Measurements from ENCODE around the gene KPNB1. TPM values are rescaled to one million over a fixed set of nuclear protein-coding genes. Genes with fewer than 3 reads are reported as not detected.
A peak's percentile ranks its signal among the peaks of the same experiment; 100 is the strongest.

KPNB1 gene
- 687 and 692 TPM in 2 replicates for total RNA-seq

- Mint-ChIP-seq H3K27ac (peak within 1 kb of the TSS; percentile 100), H3K9me3 (no peaks in the 10 kb centered on the region), H3K4me1 (ENCODE audit: low read depth) (peaks cover 42% of the 10 kb centered on the region), H3K4me3 (ENCODE audit: low read depth) (peak within 1 kb of the TSS; percentile 96), H3K27me3 (ENCODE audit: low read depth) (no peaks in the 10 kb centered on the region), H3K36me3 (ENCODE audit: low read depth) (peaks cover 48% of the 10 kb centered on the region)
- peak; percentile 99 for DNase-seq (ENCODE audit: low spot score)
- intact Hi-C loops (cut with micrococcal nuclease), result loop anchor here (1.0 to 2.0 kb wide), 2 partner anchors 11 to 15 kb away; no protein-coding TSS in a partner anchor
Measured at GRCh38 chr17:47649153-47649971, at the start of gene KPNB1. KPNB1 (plus strand) TSS chr17:47649919; CDS start chr17:47650245, 326 bp downstream.

GRCh38 chr17:47603830-47604597 lies 45.7 kb upstream of the KPNB1 start:
- Mint-ChIP-seq H3K4me3 (ENCODE audit: low read depth) (no peak overlapping the region), H3K27ac (no peak overlapping the region), H3K36me3 (ENCODE audit: low read depth) (peaks cover 65% of the 10 kb centered on the region), H3K4me1 (ENCODE audit: low read depth) (peaks cover 4% of the 10 kb centered on the region), H3K9me3 (no peaks in the 10 kb centered on the region), H3K27me3 (ENCODE audit: low read depth) (no peaks in the 10 kb centered on the region)
- intact Hi-C loops (cut with micrococcal nuclease), result no loop called here
- DNase-seq (ENCODE audit: low spot score), result no peak

- no peak overlapping the region for H3K27ac Mint-ChIP-seq
Measured at GRCh38 chr17:47604598-47604927, 45.2 kb upstream of the KPNB1 start.

GRCh38 chr17:47605011-47605410 lies 44.7 kb upstream of the KPNB1 start:
- H3K4me3 Mint-ChIP-seq (ENCODE audit: low read depth), result no peak overlapping the region
- no peaks in the 10 kb centered on the region for H3K27me3 Mint-ChIP-seq (ENCODE audit: low read depth)
- H3K4me1 Mint-ChIP-seq (ENCODE audit: low read depth), result peaks cover 9% of the 10 kb centered on the region
- H3K9me3 Mint-ChIP-seq, result no peaks in the 10 kb centered on the region
- intact Hi-C loops (cut with micrococcal nuclease), result no loop called here
- DNase-seq (ENCODE audit: low spot score), result no peak
- H3K27ac Mint-ChIP-seq, result no peak overlapping the region
- peaks cover 70% of the 10 kb centered on the region for H3K36me3 Mint-ChIP-seq (ENCODE audit: low read depth)

More at GRCh38 chr17:47604598-47604927, 45.2 kb upstream of the KPNB1 start:
- DNase-seq (ENCODE audit: low spot score), result no peak
- intact Hi-C loops (cut with micrococcal nuclease), result no loop called here
- Mint-ChIP-seq H3K4me1 (ENCODE audit: low read depth) (peaks cover 6% of the 10 kb centered on the region), H3K27me3 (ENCODE audit: low read depth) (no peaks in the 10 kb centered on the region), H3K4me3 (ENCODE audit: low read depth) (no peak overlapping the region), H3K36me3 (ENCODE audit: low read depth) (peaks cover 67% of the 10 kb centered on the region), H3K9me3 (no peaks in the 10 kb centered on the region)

GRCh38 chr17:47607481-47607880 lies 42.2 kb upstream of the KPNB1 start:
- Mint-ChIP-seq H3K4me3 (ENCODE audit: low read depth) (no peak overlapping the region), H3K27me3 (ENCODE audit: low read depth) (no peaks in the 10 kb centered on the region), H3K9me3 (no peaks in the 10 kb centered on the region), H3K27ac (no peak overlapping the region), H3K4me1 (ENCODE audit: low read depth) (peaks cover 9% of the 10 kb centered on the region), H3K36me3 (ENCODE audit: low read depth) (peaks cover 60% of the 10 kb centered on the region)
- DNase-seq (ENCODE audit: low spot score), result no peak
- intact Hi-C loops (cut with micrococcal nuclease), result no loop called here

GRCh38 chr17:47611372-47612350 lies 38.1 kb upstream of the KPNB1 start:
- Mint-ChIP-seq H3K9me3 (no peaks in the 10 kb centered on the region), H3K4me1 (ENCODE audit: low read depth) (peaks cover 9% of the 10 kb centered on the region), H3K27ac (no peak overlapping the region), H3K36me3 (ENCODE audit: low read depth) (peaks cover 53% of the 10 kb centered on the region), H3K4me3 (ENCODE audit: low read depth) (no peak overlapping the region), H3K27me3 (ENCODE audit: low read depth) (no peaks in the 10 kb centered on the region)
- intact Hi-C loops (cut with micrococcal nuclease), result loop anchor here (10.0 kb wide), 1 partner anchor 107 kb away; no protein-coding TSS in a partner anchor
- no peak for DNase-seq (ENCODE audit: low spot score)

GRCh38 chr17:47615766-47616424 lies 33.8 kb upstream of the KPNB1 start:
- no peak for DNase-seq (ENCODE audit: low spot score)
- Mint-ChIP-seq H3K4me1 (ENCODE audit: low read depth) (peaks cover 12% of the 10 kb centered on the region), H3K4me3 (ENCODE audit: low read depth) (no peak overlapping the region), H3K9me3 (no peaks in the 10 kb centered on the region), H3K27me3 (ENCODE audit: low read depth) (no peaks in the 10 kb centered on the region), H3K27ac (no peak overlapping the region), H3K36me3 (ENCODE audit: low read depth) (peaks cover 50% of the 10 kb centered on the region)
- intact Hi-C loops (cut with micrococcal nuclease), result loop anchor here (10.0 kb wide), 1 partner anchor 111 kb away; no protein-coding TSS in a partner anchor

- Mint-ChIP-seq H3K27ac (no peak overlapping the region), H3K4me3 (ENCODE audit: low read depth) (no peak overlapping the region), H3K4me1 (ENCODE audit: low read depth) (peaks cover 12% of the 10 kb centered on the region), H3K36me3 (ENCODE audit: low read depth) (peaks cover 61% of the 10 kb centered on the region), H3K9me3 (no peaks in the 10 kb centered on the region), H3K27me3 (ENCODE audit: low read depth) (no peaks in the 10 kb centered on the region)
- no peak for DNase-seq (ENCODE audit: low spot score)
- intact Hi-C loops (cut with micrococcal nuclease), result loop anchor here (10.0 kb wide), 1 partner anchor 114 kb away; no protein-coding TSS in a partner anchor
Measured at GRCh38 chr17:47618410-47618809, 31.3 kb upstream of the KPNB1 start.

- Mint-ChIP-seq H3K4me3 (ENCODE audit: low read depth) (no peak overlapping the region), H3K4me1 (ENCODE audit: low read depth) (peaks cover 12% of the 10 kb centered on the region), H3K9me3 (no peaks in the 10 kb centered on the region), H3K36me3 (ENCODE audit: low read depth) (peaks cover 64% of the 10 kb centered on the region), H3K27me3 (ENCODE audit: low read depth) (no peaks in the 10 kb centered on the region), H3K27ac (peak overlapping the region; percentile 56)
- intact Hi-C loops (cut with micrococcal nuclease), result no loop called here
- no peak for DNase-seq (ENCODE audit: low spot score)
Measured at GRCh38 chr17:47620503-47621245, 29.0 kb upstream of the KPNB1 start.

- Mint-ChIP-seq H3K4me3 (ENCODE audit: low read depth) (no peak overlapping the region), H3K9me3 (no peaks in the 10 kb centered on the region), H3K4me1 (ENCODE audit: low read depth) (peaks cover 12% of the 10 kb centered on the region), H3K27me3 (ENCODE audit: low read depth) (no peaks in the 10 kb centered on the region), H3K27ac (no peak overlapping the region), H3K36me3 (ENCODE audit: low read depth) (peaks cover 59% of the 10 kb centered on the region)
- intact Hi-C loops (cut with micrococcal nuclease), result no loop called here
- no peak for DNase-seq (ENCODE audit: low spot score)
Measured at GRCh38 chr17:47621293-47622179, 28.2 kb upstream of the KPNB1 start.

- Mint-ChIP-seq H3K4me3 (ENCODE audit: low read depth) (no peak overlapping the region), H3K27me3 (ENCODE audit: low read depth) (no peaks in the 10 kb centered on the region), H3K27ac (no peak overlapping the region), H3K4me1 (ENCODE audit: low read depth) (peaks cover 12% of the 10 kb centered on the region), H3K9me3 (no peaks in the 10 kb centered on the region), H3K36me3 (ENCODE audit: low read depth) (peaks cover 59% of the 10 kb centered on the region)
- no peak for DNase-seq (ENCODE audit: low spot score)
- intact Hi-C loops (cut with micrococcal nuclease), result no loop called here
Measured at GRCh38 chr17:47622180-47622549, 27.6 kb upstream of the KPNB1 start.

All from activated T-helper 2 cell treated with anti-CD3 and anti-CD28 coated beads, Interferon-gamma antibody, Interleukin-2, Interleukin-4, amounts not matched to agents 10 μg/mL and 5 μg/mL and 100 μg/mL, durations not matched to agents 14 hours and 24 hours and 36 hours (primary cell).